DND-41 (cell line): ENCODE results near the gene SLC10A6.

Experiments
- ATAC-seq: fragments of 200-7000 bp; cut with Tn5 transposase; 3 replicates; pipeline ENCODE4 v1.9.1; 2021; ENCODE audit warnings: low read depth; ENCODE audit not compliant: insufficient read depth
- DNase-seq: peaks from one replicate; pipeline ENCODE4 v3.0.0-alpha.2; 2020
- H2AFZ ChIP-seq: 2 replicates; pipeline ENCODE4 v1.6.0; 2012; ENCODE audit warnings: low read depth, low read length
- H3K27ac ChIP-seq: 2 replicates; pipeline ENCODE4 v1.5.1; 2012; ENCODE audit warnings: low read length, inconsistent platforms
- H3K27me3 ChIP-seq: fragments of 200-600 bp; sonication (generic); 2 replicates; pipeline ENCODE4 v1.6.0; 2012; ENCODE audit warnings: low read length, mild to moderate bottlenecking, inconsistent platforms; ENCODE audit not compliant: insufficient read depth, poor library complexity
- H3K36me3 ChIP-seq: 2 replicates; pipeline ENCODE4 v1.5.1; 2012; ENCODE audit warnings: low read length, inconsistent platforms; ENCODE audit not compliant: insufficient read depth
- H3K4me1 ChIP-seq: 2 replicates; pipeline ENCODE4 v1.5.1; 2012; ENCODE audit warnings: mild to moderate bottlenecking, low read length; ENCODE audit not compliant: insufficient read depth
- H3K4me2 ChIP-seq: 2 replicates; pipeline ENCODE4 v1.6.0; 2012; ENCODE audit warnings: mild to moderate bottlenecking, moderate library complexity, low read length, inconsistent platforms; ENCODE audit not compliant: insufficient read depth
- H3K4me3 ChIP-seq, 2 experiments: fragments of 200-600 bp in 1 of 2; shearing (Covaris generic) in 1 of 2; 2 replicates each; pipeline ENCODE4 v1.5.1; 2012 to 2016; ENCODE audit warnings: inconsistent platforms in 2 of 2, low read length in 2 of 2, mild to moderate bottlenecking in 2 of 2, low read depth in 1 of 2, moderate library complexity in 1 of 2
- H3K79me2 ChIP-seq: 2 replicates; pipeline ENCODE4 v1.6.0; 2012; ENCODE audit warnings: low read length, inconsistent platforms; ENCODE audit not compliant: insufficient read depth
- H3K9ac ChIP-seq: 2 replicates; pipeline ENCODE4 v1.6.0; 2012; ENCODE audit warnings: low read depth, mild to moderate bottlenecking, inconsistent platforms, low read length, moderate library complexity
- H3K9me3 ChIP-seq: 2 replicates; pipeline ENCODE4 v1.5.1; 2012; ENCODE audit warnings: low read length, moderate library complexity, mild to moderate bottlenecking, inconsistent platforms; ENCODE audit not compliant: insufficient read depth, severe bottlenecking
- H4K20me1 ChIP-seq: 2 replicates; pipeline ENCODE4 v1.6.0; 2012; ENCODE audit warnings: low read length; ENCODE audit not compliant: insufficient read depth
- EZH2 ChIP-seq: IDR thresholded peaks from 3 replicates; pipeline ENCODE4 v1.6.1; 2012; ENCODE audit warnings: borderline replicate concordance, low read depth, mild to moderate bottlenecking, moderate library complexity, low read length, inconsistent platforms; ENCODE audit not compliant: severe bottlenecking
- TF ChIP-seq, protein P1 (sequence below): IDR thresholded peaks from 2 replicates; pipeline ENCODE4 v1.5.1; 2012; ENCODE audit warnings: borderline replicate concordance, low read length, moderate library complexity, mild to moderate bottlenecking; ENCODE audit not compliant: poor library complexity, severe bottlenecking; ENCODE audit errors: extremely low read depth

The SLC10A6 gene

DNA sequence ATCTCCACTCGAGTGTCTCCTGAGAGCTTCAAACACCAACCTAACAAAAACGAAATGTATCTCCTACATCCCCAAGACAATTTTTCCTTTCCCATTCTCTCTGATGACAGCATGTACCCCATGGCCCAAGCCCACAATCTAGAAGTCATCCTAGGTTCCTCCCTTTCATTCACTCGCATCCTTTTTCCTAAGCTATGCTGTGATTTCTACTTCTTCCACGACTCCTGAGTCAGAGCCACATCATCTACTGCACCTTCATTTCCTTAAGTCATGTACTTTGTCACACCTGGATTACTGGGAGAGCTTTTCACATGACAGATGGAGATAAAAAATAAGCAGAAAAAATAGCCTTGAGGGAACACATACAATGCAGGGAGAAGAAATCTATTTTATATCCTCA, 23.0 kb upstream of the SLC10A6 start:
- Histone ChIP-seq H3K4me1 (no peaks in the 10 kb centered on the region), H3K9me3 (no peaks in the 10 kb centered on the region), H3K36me3 (no peaks in the 10 kb centered on the region), H4K20me1 (no peaks in the 10 kb centered on the region), H3K27me3 (no peaks in the 10 kb centered on the region), H3K4me2 (no peak overlapping the region), H3K79me2 (no peaks in the 10 kb centered on the region), H3K4me3 (no peak overlapping the region), H2AFZ (no peak overlapping the region), H3K9ac (no peak overlapping the region), H3K27ac (no peak overlapping the region)
- TF ChIP-seq, protein P1, sequence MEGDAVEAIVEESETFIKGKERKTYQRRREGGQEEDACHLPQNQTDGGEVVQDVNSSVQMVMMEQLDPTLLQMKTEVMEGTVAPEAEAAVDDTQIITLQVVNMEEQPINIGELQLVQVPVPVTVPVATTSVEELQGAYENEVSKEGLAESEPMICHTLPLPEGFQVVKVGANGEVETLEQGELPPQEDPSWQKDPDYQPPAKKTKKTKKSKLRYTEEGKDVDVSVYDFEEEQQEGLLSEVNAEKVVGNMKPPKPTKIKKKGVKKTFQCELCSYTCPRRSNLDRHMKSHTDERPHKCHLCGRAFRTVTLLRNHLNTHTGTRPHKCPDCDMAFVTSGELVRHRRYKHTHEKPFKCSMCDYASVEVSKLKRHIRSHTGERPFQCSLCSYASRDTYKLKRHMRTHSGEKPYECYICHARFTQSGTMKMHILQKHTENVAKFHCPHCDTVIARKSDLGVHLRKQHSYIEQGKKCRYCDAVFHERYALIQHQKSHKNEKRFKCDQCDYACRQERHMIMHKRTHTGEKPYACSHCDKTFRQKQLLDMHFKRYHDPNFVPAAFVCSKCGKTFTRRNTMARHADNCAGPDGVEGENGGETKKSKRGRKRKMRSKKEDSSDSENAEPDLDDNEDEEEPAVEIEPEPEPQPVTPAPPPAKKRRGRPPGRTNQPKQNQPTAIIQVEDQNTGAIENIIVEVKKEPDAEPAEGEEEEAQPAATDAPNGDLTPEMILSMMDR, result no peak
- TF ChIP-seq EZH2, result no peak
- no peak for DNase-seq
- ATAC-seq, result no peak

- H3K4me1 ChIP-seq, result no peaks in the 10 kb centered on the region
- DNase-seq (no peak), ATAC-seq (no peak)
- TF ChIP-seq EZH2, result no peak
- TF ChIP-seq, protein P1, result no peak
- no peaks in the 10 kb centered on the region for H4K20me1 ChIP-seq
- no peak overlapping the region for H3K9ac ChIP-seq
- no peaks in the 10 kb centered on the region for H3K36me3 ChIP-seq
- H3K27ac ChIP-seq, result no peak overlapping the region
- H3K4me3 ChIP-seq, result no peak overlapping the region
- no peaks in the 10 kb centered on the region for H3K27me3 ChIP-seq
- no peaks in the 10 kb centered on the region for H3K9me3 ChIP-seq
- no peak overlapping the region for H3K4me2 ChIP-seq
- no peak overlapping the region for H2AFZ ChIP-seq
- H3K79me2 ChIP-seq, result no peaks in the 10 kb centered on the region
These were observed 21.4 kb upstream of the SLC10A6 start for GRCh38 chr4:86870442-86871069.

GRCh38 chr4:86857341-86858052, 8.3 kb upstream of the SLC10A6 start:
- Histone ChIP-seq H3K79me2 (no peaks in the 10 kb centered on the region), H3K4me1 (no peaks in the 10 kb centered on the region), H3K9me3 (no peaks in the 10 kb centered on the region), H3K36me3 (no peaks in the 10 kb centered on the region), H3K4me2 (no peak overlapping the region), H3K27me3 (no peaks in the 10 kb centered on the region), H3K4me3 (no peak overlapping the region), H2AFZ (no peak overlapping the region), H3K27ac (no peak overlapping the region), H4K20me1 (no peaks in the 10 kb centered on the region), H3K9ac (no peak overlapping the region)
- ATAC-seq, result no peak
- TF ChIP-seq, protein P1, result no peak
- no peak for TF ChIP-seq EZH2
- no peak for DNase-seq
